ENCODE data around the gene NAB2. TPM values are rescaled to one million over a fixed set of nuclear protein-coding genes. Genes with fewer than 3 reads are reported as not detected.
"Not testable (repeated sequence)": the region's sequence is repeated elsewhere in the genome, so short reads cannot be mapped to it uniquely, and the experiment has no call there.

Gene NAB2, protein sequence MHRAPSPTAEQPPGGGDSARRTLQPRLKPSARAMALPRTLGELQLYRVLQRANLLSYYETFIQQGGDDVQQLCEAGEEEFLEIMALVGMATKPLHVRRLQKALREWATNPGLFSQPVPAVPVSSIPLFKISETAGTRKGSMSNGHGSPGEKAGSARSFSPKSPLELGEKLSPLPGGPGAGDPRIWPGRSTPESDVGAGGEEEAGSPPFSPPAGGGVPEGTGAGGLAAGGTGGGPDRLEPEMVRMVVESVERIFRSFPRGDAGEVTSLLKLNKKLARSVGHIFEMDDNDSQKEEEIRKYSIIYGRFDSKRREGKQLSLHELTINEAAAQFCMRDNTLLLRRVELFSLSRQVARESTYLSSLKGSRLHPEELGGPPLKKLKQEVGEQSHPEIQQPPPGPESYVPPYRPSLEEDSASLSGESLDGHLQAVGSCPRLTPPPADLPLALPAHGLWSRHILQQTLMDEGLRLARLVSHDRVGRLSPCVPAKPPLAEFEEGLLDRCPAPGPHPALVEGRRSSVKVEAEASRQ
- total RNA-seq (2014; rRNA removed; shearing (Covaris generic)) = 39.4 and 47.5 TPM in 2 replicates

DNA sequence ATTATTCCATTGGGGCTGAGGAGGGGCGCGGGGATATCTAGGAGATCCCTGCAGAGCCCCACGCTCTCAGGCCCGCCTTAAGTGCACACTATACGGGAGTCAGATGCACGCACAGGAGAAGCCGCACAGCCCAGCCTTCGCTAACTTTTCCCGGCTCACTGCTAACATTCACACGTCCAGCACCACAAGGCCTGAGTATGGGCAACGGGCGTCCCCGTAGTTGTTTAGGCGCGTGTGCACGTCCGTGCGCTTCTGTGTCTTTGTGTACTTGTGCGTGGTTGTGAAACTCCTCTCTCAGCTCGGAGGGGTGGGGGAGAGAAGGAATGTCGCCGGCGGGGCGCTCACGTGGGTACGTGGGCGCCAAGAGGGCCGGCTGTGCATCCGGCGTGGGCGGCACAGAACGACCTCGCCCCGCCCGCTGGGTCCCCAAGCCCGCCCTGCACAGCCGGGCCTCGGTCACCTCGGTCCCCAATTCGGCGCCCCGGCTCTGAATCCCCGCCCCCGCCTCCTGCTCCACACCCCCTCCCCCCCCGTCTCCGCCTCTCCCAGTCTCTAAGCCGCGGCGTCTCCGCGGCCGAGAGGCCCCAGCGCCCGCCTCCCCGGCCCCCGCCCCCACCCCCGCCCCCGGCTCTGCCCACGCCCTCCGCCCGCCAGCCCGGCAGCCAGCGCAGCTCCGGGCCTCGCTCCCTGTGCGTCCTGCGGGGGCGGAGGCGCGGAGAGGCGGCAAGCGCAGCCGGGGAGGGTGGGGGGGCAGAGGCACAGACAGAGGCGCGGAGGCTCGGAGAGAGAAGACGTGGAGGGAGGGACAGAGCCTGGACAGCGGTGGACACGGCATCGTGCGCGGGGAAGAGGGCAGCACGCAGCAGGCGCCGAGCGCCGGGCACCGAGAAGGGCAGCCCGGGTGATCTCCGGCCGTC is at the start of gene NAB2:
TSS of gene NAB2 (plus strand) at position 761 of the 917 bp plus-strand sequence. CDS start 158 bp downstream, outside the sequence.
- peak; percentile 97 for DNase-seq (ENCODE audit: low read depth)

GRCh38 chr12:57040211-57040610 is 48.7 kb upstream of the NAB2 start:
- no peak for DNase-seq (ENCODE audit: low read depth)

- no peak for DNase-seq (ENCODE audit: low read depth)
Observed at GRCh38 chr12:57040750-57041149, 48.2 kb upstream of the NAB2 start.

DNA sequence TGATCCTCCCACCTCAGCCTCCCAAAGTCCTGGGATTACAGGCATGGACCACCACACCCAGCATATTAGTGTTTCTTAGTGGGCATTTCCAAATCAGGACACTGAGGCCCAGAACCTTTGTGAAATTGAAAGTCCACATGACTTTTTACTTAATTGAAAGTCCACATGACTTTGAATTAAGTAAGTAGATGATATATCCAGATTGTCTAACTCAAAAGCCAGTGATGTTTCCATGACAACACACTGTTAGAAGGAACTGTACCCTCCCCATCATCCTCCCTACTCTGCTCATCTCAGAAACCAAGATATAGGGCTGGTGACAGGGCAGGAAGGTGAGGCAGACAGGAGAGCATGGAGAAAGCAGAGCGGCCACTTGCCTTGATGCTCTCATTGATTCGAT is 46.2 kb upstream of the NAB2 start:
- no peak for DNase-seq (ENCODE audit: low read depth)

DNA sequence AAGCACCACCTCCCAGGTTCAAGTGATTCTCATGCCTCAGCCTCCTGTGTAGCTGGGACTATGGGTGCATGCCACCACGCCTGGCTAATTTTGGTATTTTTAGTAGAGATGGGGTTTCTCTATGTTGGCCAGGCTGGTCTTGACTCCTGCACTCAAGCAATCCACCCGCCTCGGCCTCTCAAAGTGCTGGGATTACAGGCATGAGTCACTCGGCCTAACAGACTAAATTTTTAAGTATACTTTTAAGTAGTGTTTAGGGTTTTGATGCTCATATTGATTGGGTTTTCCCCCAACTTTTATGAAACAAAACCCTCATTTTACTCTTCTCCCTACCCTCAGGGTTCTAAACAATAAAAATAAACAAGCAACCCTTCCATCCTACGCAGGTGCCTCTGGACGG is 44.4 kb upstream of the NAB2 start:
- no peak for DNase-seq (ENCODE audit: low read depth)

DNA sequence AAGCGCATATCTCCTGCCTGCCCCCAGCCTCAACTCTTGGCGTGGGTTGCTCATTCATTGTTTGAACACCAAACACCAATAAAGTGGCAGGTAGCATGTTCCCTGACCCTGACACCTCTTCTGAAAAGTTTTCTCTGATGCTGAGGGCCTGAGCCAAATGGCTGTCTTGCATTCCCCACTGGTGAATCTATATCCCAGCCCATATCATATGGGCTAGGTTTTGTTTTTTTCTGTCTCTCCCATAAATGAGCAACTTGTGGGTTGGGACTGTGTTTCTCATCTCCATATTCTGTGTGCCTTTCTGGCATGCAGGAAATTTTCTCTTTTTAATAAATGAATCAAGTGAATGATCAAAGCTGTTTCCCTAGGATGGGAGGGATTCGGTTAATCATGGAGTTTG is 44.0 kb upstream of the NAB2 start:
- DNase-seq (ENCODE audit: low read depth) = no peak

- DNase-seq (ENCODE audit: low read depth) = no peak
Observed at GRCh38 chr12:57046086-57046791, 42.7 kb upstream of the NAB2 start.

DNA sequence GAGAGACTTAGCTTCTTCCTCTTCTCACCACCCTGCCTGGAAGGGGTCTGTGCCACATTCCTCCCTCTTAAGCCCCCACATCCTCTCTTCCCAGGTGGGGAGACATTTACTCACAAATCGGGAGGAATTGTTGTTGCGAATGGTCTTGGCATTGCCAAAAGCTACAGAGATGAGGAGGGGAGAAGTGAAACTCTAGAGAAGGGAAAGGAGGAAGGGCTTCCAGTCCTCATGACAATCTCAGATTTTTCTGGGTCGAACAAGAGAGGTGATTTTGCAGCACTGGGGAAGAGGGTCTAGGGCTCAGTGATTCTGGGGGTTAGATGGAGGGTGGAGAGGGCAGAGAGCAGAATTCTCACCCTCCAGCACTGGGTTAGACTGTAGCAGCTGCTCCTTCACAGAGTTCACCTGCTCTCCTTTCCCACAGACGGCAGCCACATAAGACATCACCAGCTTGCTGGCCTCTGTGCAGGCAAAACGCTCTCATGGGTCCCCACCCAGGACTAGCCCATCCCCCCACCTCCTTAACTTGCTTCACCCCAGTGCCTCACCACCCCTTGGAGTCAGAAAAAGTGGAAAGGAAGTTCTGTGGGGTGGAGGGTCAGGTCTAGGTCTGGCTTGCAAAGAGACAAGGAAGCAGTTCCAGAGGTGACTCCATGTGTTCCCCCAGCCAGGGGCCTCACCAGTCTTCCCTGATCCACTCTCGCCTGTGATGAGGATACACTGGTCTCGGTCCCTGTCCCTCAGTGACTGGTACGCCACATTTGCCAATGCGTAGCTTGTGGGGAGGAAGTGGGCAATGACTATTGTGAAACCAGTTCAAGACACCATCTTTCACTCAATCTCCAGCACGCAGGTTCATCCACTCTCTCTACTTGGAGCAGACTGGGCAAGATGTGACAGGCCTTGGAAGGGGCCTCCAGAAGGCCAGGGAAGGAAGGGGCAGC is 41.7 kb upstream of the NAB2 start:
- DNase-seq (ENCODE audit: low read depth) = no peak

DNA sequence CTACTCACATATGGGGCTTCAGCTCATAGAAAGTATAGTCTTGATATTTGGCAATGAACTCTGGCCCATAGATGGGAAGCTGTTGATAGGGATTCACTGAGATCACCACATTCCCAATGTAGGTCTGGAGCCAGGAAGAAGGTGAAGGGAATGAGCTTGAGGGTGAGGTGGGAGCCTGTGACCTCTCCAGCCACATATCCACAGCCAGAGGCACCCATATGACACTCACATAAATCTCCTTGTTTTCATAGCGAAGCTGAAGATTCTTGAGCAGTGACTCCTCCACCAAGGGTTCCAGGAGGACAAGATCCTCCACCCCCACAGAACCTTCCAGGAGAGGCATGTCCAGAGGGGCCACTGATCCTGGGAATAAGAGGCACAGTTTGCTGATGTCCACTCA is 40.9 kb upstream of the NAB2 start:
- DNase-seq (ENCODE audit: low read depth) = no peak

- DNase-seq (ENCODE audit: low read depth) = no peak
Observed at GRCh38 chr12:57048423-57049118, 40.3 kb upstream of the NAB2 start.

- DNase-seq (ENCODE audit: low read depth) = no peak
Observed at GRCh38 chr12:57049119-57049446, 39.8 kb upstream of the NAB2 start.

DNA sequence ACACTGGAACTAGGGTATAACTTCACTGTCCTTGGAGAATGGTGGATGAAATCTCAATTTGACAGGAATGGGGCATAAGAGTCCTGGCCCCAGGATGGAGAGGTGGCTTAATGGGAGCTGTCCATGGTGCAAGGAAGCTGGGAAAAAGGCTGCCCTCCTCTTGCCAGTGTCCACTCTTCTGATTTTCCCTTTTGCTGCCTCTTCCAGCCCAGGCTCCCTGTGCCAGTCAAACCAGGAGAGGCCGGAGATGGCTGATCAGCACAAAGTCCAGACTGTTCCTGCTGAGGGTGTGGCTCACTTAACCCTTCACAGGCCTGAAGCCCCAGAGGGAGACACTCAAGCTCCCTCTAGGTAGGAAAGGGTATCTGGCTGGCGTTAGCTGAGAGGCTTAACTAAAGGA is 39.0 kb upstream of the NAB2 start, which contains the start of gene MYO1A:
TSS of gene MYO1A (minus strand) at position 240 of the 400 bp plus-strand sequence. CDS start 1,806 bp downstream, outside the sequence.
- no peak for DNase-seq (ENCODE audit: low read depth)

DNA sequence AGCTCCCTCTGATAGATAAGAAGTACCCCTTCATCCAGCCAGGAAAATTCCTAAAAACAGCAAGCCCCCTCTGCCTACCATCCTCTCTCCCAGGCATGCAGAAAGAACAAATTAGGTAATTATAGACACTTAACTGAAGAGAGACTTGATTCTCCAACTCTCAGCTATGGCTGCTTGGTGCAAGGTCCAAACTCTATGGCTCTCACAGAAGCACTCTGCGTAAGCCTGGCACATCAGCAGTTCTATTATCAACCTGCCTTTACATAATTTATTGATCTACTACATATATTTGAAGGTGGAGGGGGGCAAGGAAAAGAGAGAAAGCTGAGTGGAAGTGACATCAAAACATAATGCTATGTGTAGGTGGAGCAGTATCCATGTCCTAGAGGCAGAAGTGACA is 37.9 kb upstream of the NAB2 start:
- DNase-seq (ENCODE audit: low read depth) = no peak

DNA sequence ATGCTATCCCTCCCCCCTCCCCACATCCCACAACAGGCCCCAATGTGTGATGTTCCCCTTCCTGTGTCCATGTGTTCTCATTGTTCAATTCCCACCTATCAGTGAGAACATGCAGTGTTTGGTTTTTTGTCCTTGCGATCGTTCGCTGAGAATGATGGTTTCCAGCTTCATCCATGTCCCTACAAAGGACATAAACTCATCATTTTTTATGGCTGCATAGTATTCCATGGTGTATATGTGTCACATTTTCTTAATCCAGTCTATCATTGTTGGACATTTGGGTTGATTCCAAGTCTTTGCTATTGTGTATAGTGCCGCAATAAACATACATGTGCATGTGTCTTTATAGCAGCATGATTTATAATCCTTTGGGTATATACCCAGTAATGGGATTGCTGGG is 35.8 kb upstream of the NAB2 start:
- not testable (repeated sequence) for DNase-seq (ENCODE audit: low read depth)

- not testable (repeated sequence) for DNase-seq (ENCODE audit: low read depth)
Observed at GRCh38 chr12:57053901-57054300, 35.0 kb upstream of the NAB2 start.

- DNase-seq (ENCODE audit: low read depth) = no peak
Observed at GRCh38 chr12:57055824-57056223, 33.1 kb upstream of the NAB2 start.

- DNase-seq (ENCODE audit: low read depth) = no peak
Observed at GRCh38 chr12:57057067-57057751, 31.7 kb upstream of the NAB2 start.

- no peak for DNase-seq (ENCODE audit: low read depth)
Observed at GRCh38 chr12:57058454-57058853, 30.5 kb upstream of the NAB2 start.

GRCh38 chr12:57063991-57064685 is 24.8 kb upstream of the NAB2 start:
- DNase-seq (ENCODE audit: low read depth) = no peak
